DOHH2 (cell line): ENCODE results near the gene CALHM3.

Experiments used
- EZH2phosphoT487 ChIP-seq: fragments of 200-600 bp; sonication (generic); IDR thresholded peaks from 2 replicates; pipeline ENCODE4 v1.6.1; 2017; ENCODE audit warnings: borderline replicate concordance, mild to moderate bottlenecking, antibody characterized with exemption, low read length, moderate library complexity, mixed read lengths
- TF ChIP-seq, protein P1 (sequence below): fragments of 200-600 bp; sonication (generic); IDR thresholded peaks from one replicate; pipeline ENCODE4 v1.5.1; 2014; ENCODE audit warnings: antibody characterized with exemption, mild to moderate bottlenecking, low read depth, low read length; ENCODE audit not compliant: poor library complexity, severe bottlenecking

DNA sequence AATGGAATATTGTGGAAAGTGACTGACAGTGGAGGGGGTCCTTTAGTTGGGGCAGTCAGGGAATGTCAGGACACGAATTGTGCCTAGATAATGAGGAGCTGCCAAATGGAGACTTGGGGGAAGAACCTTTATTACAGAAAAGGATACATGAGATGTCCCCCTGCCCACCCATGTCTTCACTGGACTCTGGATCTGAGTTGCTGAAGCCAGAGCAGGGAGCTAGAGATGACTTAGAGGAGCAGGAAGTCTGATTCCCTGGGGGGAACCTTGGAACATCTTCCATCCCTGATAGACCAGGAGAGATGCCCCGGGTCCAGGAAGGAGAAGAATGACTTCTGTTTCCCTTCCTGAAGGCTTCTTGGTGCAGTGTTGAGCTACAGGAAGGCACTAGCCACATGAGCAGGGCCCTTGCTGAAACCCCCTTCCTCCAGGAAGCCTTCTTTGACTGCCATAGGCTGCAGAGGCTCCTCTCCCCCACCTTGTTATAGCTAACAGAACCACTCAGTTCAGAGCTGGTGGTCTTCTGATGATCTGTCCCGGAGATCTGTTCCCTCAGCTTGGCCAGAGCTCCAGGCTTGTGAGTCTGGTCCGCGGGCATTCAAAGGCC, 13.7 kb upstream of the CALHM3 start:
- TF ChIP-seq, protein P1, sequence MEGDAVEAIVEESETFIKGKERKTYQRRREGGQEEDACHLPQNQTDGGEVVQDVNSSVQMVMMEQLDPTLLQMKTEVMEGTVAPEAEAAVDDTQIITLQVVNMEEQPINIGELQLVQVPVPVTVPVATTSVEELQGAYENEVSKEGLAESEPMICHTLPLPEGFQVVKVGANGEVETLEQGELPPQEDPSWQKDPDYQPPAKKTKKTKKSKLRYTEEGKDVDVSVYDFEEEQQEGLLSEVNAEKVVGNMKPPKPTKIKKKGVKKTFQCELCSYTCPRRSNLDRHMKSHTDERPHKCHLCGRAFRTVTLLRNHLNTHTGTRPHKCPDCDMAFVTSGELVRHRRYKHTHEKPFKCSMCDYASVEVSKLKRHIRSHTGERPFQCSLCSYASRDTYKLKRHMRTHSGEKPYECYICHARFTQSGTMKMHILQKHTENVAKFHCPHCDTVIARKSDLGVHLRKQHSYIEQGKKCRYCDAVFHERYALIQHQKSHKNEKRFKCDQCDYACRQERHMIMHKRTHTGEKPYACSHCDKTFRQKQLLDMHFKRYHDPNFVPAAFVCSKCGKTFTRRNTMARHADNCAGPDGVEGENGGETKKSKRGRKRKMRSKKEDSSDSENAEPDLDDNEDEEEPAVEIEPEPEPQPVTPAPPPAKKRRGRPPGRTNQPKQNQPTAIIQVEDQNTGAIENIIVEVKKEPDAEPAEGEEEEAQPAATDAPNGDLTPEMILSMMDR, result no peak
- TF ChIP-seq EZH2phosphoT487, result no peak
